Stimulated activated CD4-positive, alpha-beta T cell treated with anti-CD3 and anti-CD28 coated beads, Interleukin-2, amount 100 ng/mL, for 48 hours (primary cell): ENCODE data around the gene GALNT1.
"Not testable (repeated sequence)": the region's sequence is repeated elsewhere in the genome, so short reads cannot be mapped to it uniquely, and the experiment has no call there.

ENCODE experiments used
- DNase-seq, 2 donors: peaks; one replicate each; pipeline ENCODE4 v3.0.0-alpha.2; 2020

The GALNT1 gene

GRCh38 chr18:35581546-35581897, at the start of gene GALNT1:
Gene GALNT1, plus strand, starts transcription at chr18:35581740. Its CDS starts 72,923 bp downstream, at chr18:35654663.
- no peak for DNase-seq

DNA sequence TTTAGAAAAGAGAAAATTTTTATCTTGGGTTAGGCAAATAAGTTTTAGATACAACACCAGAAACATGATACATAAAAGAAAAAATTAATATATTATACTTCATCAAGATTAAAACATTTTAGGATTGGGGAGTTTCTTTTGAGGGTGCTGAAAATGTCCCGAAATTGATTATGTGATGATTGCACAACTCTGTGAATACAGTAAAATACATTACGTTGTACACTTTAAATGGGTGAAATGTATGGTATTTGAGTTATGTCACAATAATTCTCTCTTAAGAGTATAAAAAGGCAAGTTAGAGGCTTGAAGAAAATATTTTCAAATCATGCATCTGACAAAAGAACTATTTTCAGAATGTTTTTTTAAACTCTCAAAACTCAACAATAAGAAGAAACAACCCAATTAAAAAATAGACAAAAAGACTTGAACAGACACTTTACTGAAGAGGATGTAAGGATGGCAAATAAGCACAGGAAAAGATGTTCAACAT, 47.6 kb upstream of the GALNT1 start:
- DNase-seq = no peak

DNA sequence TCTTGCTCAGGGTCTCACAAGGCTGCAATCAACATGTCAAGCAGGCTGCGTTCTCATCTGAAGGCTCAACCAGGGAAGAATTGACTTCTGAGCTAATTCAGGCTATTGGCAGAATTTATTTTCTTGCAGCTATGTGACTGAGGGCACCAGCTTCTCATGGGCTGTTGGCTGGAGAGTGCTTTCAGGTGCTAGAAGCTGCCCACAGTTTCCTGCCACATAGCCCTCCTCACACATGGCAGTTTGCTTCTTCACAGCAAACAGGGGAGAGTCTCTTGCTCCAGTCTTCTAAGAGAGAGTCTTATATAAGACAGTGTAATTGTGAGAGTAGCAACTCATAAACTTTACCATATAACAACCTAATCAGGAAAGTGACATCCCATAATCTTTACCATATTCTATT, 46.2 kb upstream of the GALNT1 start:
- DNase-seq = no peak

GRCh38 chr18:35542356-35542755, 39.2 kb upstream of the GALNT1 start:
- DNase-seq = no peak

- no peak for DNase-seq
Observed at GRCh38 chr18:35547008-35547605, 34.4 kb upstream of the GALNT1 start.

DNA sequence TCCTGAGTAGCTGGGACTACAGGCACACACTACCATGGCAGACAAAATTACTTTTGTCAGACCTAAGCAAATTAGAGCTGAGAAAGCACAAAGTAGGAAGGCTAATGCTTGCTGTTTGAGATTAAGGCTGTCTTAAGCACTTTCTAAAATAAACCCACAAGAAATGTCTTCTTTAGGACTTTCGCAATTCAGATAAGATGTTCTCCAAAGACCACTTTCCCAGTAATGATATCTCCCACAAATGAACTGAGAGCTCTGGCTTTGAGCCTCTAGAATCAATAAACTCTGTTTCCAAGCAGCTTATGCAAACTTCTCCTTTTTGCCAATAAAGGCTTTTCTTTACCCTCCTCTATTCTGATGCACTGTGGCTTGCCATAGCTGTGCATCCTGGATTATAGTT, 32.0 kb upstream of the GALNT1 start:
- no peak for DNase-seq

- no peak for DNase-seq
Observed at GRCh38 chr18:35553300-35553699, 28.2 kb upstream of the GALNT1 start.

DNA sequence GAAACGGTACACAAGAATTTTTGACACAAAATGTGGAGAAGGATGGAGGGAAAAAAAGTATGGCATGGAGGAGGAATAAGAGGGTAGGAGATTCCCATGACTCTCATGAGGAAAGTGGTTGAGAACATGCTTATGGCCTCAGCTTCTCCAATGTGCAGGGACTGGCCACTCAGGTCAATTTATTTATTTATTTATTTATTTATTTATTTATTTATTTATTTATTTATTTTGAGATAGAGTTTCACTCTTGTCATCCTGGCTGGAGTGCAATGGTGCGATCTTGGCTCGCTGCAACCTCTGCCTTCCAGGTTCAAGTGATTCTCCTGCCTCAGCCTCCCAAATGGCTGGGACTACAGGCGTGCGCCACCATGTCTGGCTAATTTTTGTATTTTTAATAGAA, 26.0 kb upstream of the GALNT1 start:
- not testable (repeated sequence) for DNase-seq

DNA sequence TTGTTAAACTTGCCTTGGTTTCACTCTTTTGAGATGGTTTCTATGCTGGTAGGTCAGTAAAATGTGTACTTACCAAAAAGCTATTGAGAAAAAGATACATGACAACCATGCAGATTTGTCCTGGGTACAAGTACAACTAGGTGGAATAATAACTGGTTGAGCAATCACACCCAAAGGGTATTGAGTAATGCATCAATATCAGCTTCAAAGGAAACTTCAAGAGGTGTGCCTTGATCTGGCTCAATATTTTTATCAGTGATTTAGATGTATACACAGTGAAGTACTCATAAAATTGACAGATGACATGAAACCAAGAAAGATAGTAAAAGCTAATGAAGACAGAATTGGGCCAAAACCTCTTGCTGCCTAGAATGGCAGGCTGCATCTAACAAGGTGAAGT, 21.7 kb upstream of the GALNT1 start:
- DNase-seq = no peak

DNA sequence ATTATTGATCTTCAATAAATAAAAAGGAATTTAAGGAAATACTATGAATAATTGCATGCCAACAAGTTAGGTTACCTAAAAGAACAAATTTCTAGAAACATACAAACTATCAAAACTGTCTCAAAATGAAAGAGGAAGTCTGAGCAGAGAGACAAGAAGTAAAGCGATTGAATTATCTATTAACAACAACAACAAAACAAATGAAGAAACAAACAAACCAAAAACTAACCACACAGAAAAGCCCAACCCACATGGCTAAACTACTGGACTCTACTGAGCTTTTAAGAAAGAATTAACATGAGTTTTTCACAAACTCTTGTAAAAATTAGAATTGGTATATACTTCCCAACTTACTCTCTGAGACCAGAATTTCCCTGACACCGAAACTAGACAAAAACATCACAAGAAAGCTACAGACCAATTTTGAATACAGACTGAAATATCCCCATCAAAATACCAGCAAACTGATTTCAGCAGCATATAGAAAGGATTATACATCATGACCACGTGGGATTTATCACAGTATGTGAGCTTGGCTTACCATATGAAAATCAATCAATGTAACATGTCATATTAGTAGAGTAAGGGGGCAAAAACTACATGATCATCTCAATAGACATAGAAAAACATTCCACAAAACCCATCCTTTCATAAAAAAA, 16.6 kb upstream of the GALNT1 start:
- DNase-seq = no peak

DNA sequence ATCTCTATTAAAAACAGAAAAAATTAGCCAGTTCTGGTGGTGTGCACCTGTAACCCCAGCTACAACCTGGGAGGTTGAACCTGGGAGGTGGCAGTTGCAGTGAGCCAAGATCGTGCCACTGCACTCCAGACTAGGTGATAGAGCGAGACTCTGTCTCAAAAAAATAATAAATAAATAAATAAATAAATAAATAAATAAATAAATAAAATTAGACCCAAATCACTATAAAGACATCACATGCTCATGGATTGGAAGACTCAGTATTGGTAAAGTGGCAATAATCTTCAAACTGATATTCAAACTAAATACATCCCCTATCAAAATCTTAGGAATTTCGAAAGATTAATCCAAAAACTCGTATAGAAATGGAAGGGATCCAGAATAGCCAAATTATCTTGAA, 15.5 kb upstream of the GALNT1 start:
- DNase-seq = no peak

GRCh38 chr18:35570182-35570581, 11.4 kb upstream of the GALNT1 start:
- no peak for DNase-seq

GRCh38 chr18:35571138-35571537, 10.4 kb upstream of the GALNT1 start:
- no peak for DNase-seq

DNA sequence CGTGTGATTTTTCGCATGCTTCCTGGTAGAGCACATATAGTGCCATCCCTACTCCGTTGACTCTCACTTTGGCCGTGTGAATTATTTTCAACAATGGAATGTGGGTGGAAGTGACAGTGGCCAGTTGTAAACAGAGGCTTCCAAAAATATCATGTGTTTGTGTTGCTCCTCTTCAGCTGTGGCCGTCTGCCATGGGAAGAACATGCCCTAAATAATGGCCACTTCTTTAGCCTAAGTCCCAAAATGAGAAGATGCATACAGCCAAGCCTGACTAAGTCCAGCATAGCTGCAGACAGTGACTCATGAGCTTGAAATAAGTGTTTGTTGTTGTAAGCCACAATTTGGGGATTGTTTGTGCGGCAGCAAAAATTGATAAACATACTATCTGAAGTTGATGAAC, 8.9 kb upstream of the GALNT1 start:
- no peak for DNase-seq

DNA sequence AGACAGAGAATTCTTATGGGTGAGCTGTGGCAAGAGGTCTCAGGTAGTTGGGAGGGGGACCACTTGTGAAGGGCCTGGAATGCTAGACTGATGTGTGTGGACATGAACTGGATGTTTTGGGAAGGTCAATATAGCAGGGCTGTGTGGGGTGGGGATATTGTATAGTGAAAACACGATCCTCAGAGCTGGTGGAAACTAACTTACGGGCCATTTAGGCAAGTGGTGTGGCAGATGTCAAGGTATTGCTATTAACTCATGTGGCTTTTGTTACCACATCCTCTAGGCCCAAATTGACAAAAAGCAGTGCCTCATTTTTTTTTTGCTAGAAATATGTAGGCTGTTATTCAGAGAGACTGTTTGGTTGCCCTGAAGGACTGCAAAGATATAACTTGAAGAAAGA, 8.0 kb upstream of the GALNT1 start:
- no peak for DNase-seq

DNA sequence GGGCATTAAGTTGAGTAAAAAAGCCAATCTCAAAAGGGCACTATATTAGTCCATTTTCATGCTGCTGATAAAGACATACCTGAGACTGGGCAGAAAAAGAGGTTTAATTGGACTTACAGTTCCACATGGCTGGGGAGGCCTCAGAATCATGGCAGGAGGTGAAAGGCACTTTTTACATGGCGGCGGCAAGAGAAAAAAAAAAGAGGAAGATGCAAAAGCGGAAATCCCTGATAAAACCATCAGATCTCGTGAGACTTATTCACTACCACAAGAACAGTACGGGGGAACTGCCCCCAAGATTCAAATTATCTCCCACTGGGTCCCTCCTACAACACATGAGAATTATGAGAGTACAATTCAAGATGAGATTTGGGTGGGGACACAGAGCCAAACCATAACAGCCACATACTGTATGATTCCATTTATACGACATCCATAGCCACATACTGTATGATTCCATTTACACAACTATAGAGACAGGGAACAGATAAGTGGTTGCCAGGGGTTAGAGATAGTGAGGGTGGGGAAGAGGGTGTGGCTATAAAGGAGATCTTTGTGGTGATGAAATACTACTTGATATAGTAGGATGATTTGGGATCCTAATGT, 5.2 kb upstream of the GALNT1 start:
- DNase-seq = not testable (repeated sequence)

GRCh38 chr18:35577045-35577848, 4.3 kb upstream of the GALNT1 start:
- peak in 1 of 2 donors; percentile 11 for DNase-seq

DNA sequence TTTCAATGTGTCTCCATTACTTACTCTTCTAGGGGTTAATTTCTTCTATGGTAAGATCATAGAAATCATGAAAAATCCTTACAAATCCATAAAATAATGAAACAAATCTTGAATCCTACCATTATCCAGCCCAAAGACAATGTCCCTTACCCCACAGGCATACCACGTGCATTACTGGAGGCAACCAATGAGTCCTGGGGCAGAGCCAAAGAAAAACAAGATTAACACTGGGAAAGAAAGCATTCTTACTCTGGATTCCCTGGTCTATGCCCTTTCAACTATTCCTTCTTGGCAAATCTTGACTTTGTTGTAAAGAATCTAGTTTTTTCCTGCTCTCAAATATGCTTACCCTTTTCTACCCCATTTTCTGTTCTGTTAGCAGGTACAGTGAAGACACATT, 3.1 kb upstream of the GALNT1 start:
- DNase-seq = no peak

DNA sequence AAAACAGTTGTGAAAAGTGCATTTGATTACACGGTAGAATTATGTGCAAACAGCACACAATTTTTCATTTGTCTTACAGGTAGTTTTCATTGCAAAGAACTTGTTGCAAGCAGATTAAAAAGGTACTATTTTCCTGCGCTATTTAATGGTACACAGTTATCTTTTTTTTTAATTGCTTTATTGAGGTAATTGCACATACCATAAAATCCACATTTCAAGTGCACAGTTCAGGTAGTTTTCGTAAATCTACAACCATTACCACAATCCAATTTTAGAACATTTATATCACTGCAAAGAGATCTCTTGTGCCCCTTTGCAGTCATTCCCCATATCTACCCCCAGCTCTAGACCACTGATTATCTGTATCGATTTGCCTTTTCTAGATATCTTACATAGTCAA, 2.6 kb upstream of the GALNT1 start:
- DNase-seq = no peak

DNA sequence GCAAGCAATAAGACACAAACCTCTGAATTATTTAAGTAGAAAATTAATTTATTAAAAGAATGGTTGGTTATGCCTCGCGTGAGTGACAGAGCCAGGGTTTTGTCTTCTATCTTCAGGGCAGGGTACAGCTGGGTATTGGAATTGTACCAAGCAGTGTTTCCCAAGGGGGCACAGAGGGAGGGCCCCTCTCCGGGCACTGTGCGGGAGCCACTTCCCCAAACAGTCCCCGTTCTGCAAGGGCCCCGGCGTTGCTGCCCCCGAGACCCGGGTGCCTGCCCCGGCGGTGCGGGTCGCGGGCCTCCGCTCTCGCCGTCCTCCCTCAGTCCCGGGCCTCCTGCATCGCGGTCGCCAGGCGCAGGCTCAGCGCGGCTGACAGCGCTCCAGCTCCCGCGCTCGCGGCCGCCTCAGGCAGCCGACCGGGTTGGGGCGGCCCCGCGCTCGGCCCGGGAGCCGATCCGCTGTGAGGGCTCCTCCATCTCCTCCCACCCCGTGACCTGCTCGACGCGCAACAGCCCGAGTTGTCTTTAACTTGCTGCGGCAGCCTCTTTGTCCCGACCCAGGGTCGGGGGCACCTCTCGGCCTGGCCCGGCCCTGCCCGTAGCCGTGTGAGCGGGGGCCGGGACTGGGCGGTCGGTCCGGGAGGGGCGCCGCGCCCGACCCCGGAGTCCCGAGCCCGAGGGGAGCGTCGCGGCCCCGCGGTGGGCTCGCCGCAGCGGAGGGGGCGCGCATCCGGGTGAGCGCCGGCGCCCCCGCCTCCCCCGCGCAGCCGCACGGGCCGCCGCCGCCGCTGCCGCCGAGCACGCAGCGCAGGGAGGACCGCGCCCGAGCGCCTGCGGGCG, 620 bp upstream of the GALNT1 start:
- peak; percentile 36 to 51 for DNase-seq

- peak in 1 of 2 donors; percentile 4 for DNase-seq
Observed at GRCh38 chr18:35581898-35582641, 530 bp downstream of the GALNT1 start.
